GM21381 (cell line): ENCODE results near the gene MKRN3.
"Not testable (repeated sequence)": the region's sequence is repeated elsewhere in the genome, so short reads cannot be mapped to it uniquely, and the experiment has no call there.

Experiments used
- ATAC-seq: cut with Tn5 transposase; IDR thresholded peaks from one replicate; pipeline ENCODE4 v1.9.1; 2021; ENCODE audit warnings: mild to moderate bottlenecking, moderate library complexity; ENCODE audit not compliant: unreplicated experiment

The MKRN3 gene

GRCh38 chr15:23578521-23579150, 13.2 kb downstream of the MKRN3 start:
- no peak for ATAC-seq

GRCh38 chr15:23588268-23588667, 22.8 kb downstream of the MKRN3 start:
- no peak for ATAC-seq

GRCh38 chr15:23589012-23589411, 23.5 kb downstream of the MKRN3 start:
- ATAC-seq = no peak

DNA sequence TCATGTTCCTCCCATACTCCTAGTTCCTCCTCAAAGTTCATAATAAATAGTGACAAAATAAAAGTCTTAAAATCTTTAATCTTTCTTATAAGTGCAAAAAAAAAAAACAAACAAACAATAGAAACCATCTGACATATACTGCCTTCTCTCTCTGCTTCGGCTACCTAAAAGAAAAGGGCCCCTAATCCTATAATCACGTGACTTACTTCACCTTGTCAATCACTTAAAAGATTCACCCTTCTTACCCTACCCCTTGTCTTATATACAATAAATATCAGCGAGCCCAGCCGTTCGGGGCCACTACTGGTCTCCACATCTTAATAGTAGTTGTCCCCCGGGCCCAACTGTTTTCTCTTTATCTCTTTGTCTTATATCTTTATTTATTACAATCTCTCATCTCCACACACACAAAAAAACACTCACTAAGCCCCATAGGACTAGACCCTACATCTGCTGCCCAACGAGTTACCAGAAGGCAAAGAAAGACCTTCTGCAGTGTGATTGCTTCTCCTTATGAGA, 28.8 kb downstream of the MKRN3 start:
- ATAC-seq = no peak

- ATAC-seq = no peak
Measured at GRCh38 chr15:23595368-23595767, 29.9 kb downstream of the MKRN3 start.

- no peak for ATAC-seq
Measured at GRCh38 chr15:23596736-23597135, 31.3 kb downstream of the MKRN3 start.

GRCh38 chr15:23597278-23597677, 31.8 kb downstream of the MKRN3 start:
- ATAC-seq = not testable (repeated sequence)

DNA sequence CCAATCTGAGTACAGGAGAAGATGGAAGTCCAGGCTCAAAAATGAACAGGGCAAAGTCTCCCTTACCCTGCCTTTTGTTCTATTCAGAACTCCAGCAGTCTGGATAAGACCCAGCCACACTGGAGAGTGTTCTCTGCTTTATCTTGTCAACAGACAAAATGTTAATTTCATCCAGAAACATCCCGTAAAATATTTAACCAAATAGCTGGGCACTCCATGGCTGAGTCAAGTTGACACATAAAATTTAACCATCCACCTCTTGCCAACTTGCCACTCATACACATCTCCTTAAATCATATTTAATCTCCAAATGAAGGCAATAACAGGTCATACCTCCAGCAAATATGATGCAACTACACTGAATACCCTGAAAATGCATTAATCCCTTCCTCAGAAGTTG, 33.6 kb downstream of the MKRN3 start:
- ATAC-seq = no peak

DNA sequence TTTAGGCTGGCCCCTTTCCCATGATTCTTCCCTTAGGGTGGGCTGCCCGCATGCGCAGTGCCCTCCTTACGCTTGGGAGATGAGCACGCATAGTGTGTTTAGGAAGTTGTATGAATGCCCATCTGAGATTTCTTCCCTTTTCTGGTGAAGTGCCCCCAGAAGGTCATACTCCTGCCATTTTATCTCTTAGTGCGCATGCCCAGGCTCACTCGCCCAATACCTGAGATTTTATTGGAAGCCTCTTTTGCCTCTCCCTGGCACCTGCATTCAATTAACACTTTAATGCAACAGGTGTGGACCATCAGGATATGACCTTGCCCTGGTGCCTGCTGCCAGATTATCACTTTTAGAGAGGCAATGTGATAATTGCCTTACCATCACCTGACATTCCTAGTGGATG, 36.6 kb downstream of the MKRN3 start:
- no peak for ATAC-seq

DNA sequence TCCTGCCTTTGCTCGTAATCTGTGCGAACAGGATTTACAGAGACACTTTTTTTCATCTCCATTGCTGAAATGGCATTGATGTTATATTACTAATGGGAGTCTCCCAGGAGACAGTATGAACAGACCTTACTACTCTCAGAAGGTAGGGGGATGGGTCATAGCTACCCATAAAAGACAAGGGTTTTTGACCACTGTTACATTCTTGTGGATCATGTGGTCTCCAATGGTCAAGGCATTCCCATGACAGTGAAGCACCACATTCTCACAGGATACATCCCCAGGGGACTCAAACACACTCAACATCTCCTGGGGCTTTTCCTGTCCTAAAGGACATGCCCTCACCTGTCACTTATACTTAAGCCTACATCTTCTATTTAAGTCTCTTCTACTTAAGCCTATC, 40.8 kb downstream of the MKRN3 start:
- ATAC-seq = no peak

- no peak for ATAC-seq
Measured at GRCh38 chr15:23616536-23616935, 51.1 kb downstream of the MKRN3 start.
